Dedifferentiated amniotic fluid mesenchymal stem cell (primary cell): ENCODE results near the gene CD302.
"Not testable (repeated sequence)": the region's sequence is repeated elsewhere in the genome, so short reads cannot be mapped to it uniquely, and the experiment has no call there.

ENCODE experiments used
- DNase-seq: peaks from one replicate; pipeline ENCODE4 v3.0.0-alpha.2; 2016; ENCODE audit errors: extremely low spot score

The CD302 gene

GRCh38 chr2:159793326-159793725 is 4.7 kb downstream of the CD302 start:
- DNase-seq = no peak

- DNase-seq = no peak
Measured at GRCh38 chr2:159792599-159792998, 5.4 kb downstream of the CD302 start.

- DNase-seq = no peak
Measured at GRCh38 chr2:159792036-159792435, 6.0 kb downstream of the CD302 start.

GRCh38 chr2:159790323-159790722 is 7.7 kb downstream of the CD302 start:
- DNase-seq = no peak

- DNase-seq = no peak
Measured at GRCh38 chr2:159788253-159788652, 9.8 kb downstream of the CD302 start.

- DNase-seq = not testable (repeated sequence)
Measured at GRCh38 chr2:159787647-159788046, 10.4 kb downstream of the CD302 start.

GRCh38 chr2:159786938-159787337 is 11.1 kb downstream of the CD302 start:
- DNase-seq = no peak

GRCh38 chr2:159785195-159785594 is 12.8 kb downstream of the CD302 start:
- no peak for DNase-seq

GRCh38 chr2:159784744-159785143 is 13.3 kb downstream of the CD302 start:
- not testable (repeated sequence) for DNase-seq

GRCh38 chr2:159783556-159783955 is 14.5 kb downstream of the CD302 start:
- DNase-seq = no peak

- no peak for DNase-seq
Measured at GRCh38 chr2:159776321-159776720, 21.7 kb downstream of the CD302 start.

GRCh38 chr2:159775021-159775420 is 23.0 kb downstream of the CD302 start:
- no peak for DNase-seq

- DNase-seq = no peak
Measured at GRCh38 chr2:159774370-159774990, 23.5 kb downstream of the CD302 start.

GRCh38 chr2:159773886-159774285 is 24.1 kb downstream of the CD302 start:
- DNase-seq = no peak

- DNase-seq = no peak
Measured at GRCh38 chr2:159773426-159773825, 24.6 kb downstream of the CD302 start.

GRCh38 chr2:159769147-159769546 is 28.9 kb downstream of the CD302 start:
- DNase-seq = no peak

GRCh38 chr2:159762075-159762474 is 35.9 kb downstream of the CD302 start:
- DNase-seq = no peak

- peak; percentile 25 for DNase-seq
Measured at GRCh38 chr2:159760326-159760725, 37.7 kb downstream of the CD302 start.

GRCh38 chr2:159759577-159759976 is 38.4 kb downstream of the CD302 start:
- no peak for DNase-seq

GRCh38 chr2:159758686-159759085 is 39.3 kb downstream of the CD302 start:
- DNase-seq = no peak

GRCh38 chr2:159758239-159758638 is 39.8 kb downstream of the CD302 start:
- no peak for DNase-seq

GRCh38 chr2:159755788-159756187 is 42.2 kb downstream of the CD302 start:
- no peak for DNase-seq

- DNase-seq = no peak
Measured at GRCh38 chr2:159755014-159755413, 43.0 kb downstream of the CD302 start.

GRCh38 chr2:159753797-159754196 is 44.2 kb downstream of the CD302 start:
- DNase-seq = no peak
